ENCODE measurements around the gene MAP4K1.

The MAP4K1 gene

DNA sequence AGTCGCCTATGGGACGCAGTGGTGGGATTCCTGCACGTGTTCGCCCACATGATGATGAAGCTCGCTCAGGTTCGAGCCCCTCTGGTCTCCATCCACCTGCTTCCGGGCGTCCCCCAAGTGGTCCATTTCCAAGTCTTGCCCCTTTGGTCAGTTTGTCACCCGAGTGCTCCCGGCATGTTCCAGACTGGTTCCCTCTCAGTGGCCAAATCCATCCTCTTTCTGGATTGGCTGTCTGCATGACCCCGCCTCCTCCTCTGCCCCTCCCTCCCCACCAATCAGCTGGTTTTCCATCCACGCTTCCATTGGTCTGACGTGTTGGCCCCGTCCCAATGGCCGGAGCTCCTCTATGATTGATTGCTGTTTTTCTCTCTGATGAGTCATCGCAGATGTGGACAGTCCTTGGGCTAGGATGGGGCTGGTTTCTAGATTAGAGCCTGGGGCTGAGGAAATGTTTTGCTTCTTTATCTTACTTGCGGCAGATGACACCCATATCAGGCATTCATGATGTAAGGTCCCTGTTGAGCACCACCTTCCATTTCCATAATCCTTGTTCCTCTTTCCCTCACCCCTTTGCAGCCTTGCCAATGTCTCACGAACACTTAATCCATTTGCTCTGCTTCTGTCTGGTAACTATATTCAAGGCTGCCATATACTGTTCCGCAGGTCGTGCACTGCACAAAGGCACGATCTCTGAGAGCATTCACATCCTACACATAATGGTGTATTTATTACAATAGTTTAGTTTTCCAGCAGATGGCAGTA, 73.8 kb downstream of the MAP4K1 start:
- DNase-seq (ENCODE audit: low read depth in 2 of 2): no peak

GRCh38 chr19:38543286-38543806, 74.4 kb downstream of the MAP4K1 start:
- no peak for DNase-seq (ENCODE audit: low read depth in 2 of 2)

- no peak for DNase-seq (ENCODE audit: low read depth in 2 of 2)
Measured at GRCh38 chr19:38542040-38542439, 75.7 kb downstream of the MAP4K1 start.

- DNase-seq (ENCODE audit: low read depth in 2 of 2): no peak
Measured at GRCh38 chr19:38539751-38540150, 78.0 kb downstream of the MAP4K1 start.

- peak in 1 of 2 donors; percentile 18 for DNase-seq (ENCODE audit: low read depth in 2 of 2)
Measured at GRCh38 chr19:38538793-38539528, 78.8 kb downstream of the MAP4K1 start.

- no peak for DNase-seq (ENCODE audit: low read depth in 2 of 2)
Measured at GRCh38 chr19:38538386-38538785, 79.4 kb downstream of the MAP4K1 start.

All from stimulated activated CD8-positive, alpha-beta memory T cell treated with anti-CD3 and anti-CD28 coated beads, Interleukin-15, amount 100 ng/mL, for 48 hours (primary cell).